ENCODE measurements around the gene BCL6. TPM values are rescaled to one million over a fixed set of nuclear protein-coding genes. Genes with fewer than 3 reads are reported as not detected.

BCL6 gene
- total RNA-seq, 1 donor from 2014 or later, result 7.8 TPM

DNA sequence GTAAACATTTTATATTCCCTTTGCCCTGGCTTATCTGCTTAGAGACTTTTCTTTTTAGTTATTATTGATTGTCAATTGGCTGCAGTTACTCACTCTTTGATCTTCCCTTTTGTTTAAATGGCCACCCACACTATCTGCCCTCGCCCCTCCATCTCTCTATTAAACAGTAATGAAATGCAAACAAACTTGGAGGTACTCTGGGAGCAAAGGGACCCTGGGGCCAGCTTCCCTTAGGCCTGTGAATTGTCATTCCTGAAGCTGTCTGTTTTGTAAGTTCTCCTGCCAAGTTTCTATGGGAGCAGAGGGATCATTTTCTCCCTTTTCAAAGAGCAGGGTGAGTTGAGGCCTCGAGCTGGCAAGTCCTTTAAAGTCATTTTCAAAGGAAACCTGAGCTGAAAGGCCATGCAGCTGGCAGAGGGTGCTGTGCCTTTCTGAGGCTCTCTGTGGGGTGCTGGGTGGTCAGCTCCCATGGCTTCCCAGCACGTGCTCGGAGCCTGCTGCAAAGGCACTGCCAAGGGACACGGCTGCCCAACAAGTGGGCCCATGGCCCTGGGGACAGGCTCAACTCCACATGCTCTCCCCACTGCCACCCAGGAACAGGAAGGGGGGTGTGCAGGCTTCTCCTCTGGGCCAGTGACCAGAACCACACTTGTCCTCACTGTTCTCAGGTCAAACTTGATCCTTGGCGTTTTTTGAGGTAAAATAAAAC lies 25.5 kb downstream of the BCL6 start:
- peaks cover 14 to 21% (median 16%) of the 10 kb centered on the region in 3 donors for H3K4me1 ChIP-seq (ENCODE audit: control insufficient read depth in 3 of 3, insufficient read depth in 3 of 3, low read length in 3 of 3)
- no peaks in the 10 kb centered on the region for H3K27me3 ChIP-seq (ENCODE audit: control insufficient read depth in 3 of 3, insufficient read depth in 3 of 3, low read length in 3 of 3)
- H3K9me3 ChIP-seq (ENCODE audit: control insufficient read depth in 3 of 3, low read length in 3 of 3), result no peaks in the 10 kb centered on the region
- H3K4me3 ChIP-seq (ENCODE audit: low read length in 3 of 3), result no peak overlapping the region
- H3K27ac ChIP-seq (ENCODE audit: low read depth, low read length), result peak overlapping the region; percentile 68
- H3K9ac ChIP-seq (ENCODE audit: low read depth in 1 of 3, low read length in 3 of 3), result peak overlapping the region in 2 of 3 donors; percentile 21 to 65
- H3K36me3 ChIP-seq (ENCODE audit: control insufficient read depth in 3 of 3, insufficient read depth in 3 of 3, low read length in 3 of 3), result peaks cover 18 to 38% (median 36%) of the 10 kb centered on the region in 3 donors

DNA sequence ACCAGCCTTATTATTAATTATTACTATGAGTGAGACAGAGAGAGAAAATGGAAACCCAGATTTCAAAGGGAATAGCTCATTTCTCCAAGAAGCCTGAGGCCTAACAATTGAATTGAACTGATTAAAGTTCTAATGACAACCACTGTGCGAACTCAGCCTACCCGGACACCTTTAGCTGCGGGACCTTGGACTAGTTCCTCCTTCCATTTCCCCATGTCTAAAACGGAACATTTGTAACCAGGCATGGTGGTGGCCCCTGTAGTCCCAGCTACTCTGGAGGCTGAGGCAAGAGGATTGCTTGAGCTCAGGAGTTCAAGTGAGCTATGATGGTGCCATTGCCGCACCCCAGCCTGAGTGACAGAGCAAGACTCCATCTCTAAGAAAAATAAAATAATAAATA lies 26.5 kb downstream of the BCL6 start:
- H3K9ac ChIP-seq (ENCODE audit: low read depth in 1 of 3, low read length in 3 of 3), result no peak overlapping the region
- H3K4me1 ChIP-seq (ENCODE audit: control insufficient read depth in 3 of 3, insufficient read depth in 3 of 3, low read length in 3 of 3), result peaks cover 17 to 30% (median 22%) of the 10 kb centered on the region in 3 donors
- H3K4me3 ChIP-seq (ENCODE audit: low read length in 3 of 3), result no peak overlapping the region
- peaks cover 15 to 28% (median 26%) of the 10 kb centered on the region in 3 donors for H3K36me3 ChIP-seq (ENCODE audit: control insufficient read depth in 3 of 3, insufficient read depth in 3 of 3, low read length in 3 of 3)
- H3K9me3 ChIP-seq (ENCODE audit: control insufficient read depth in 3 of 3, low read length in 3 of 3), result no peaks in the 10 kb centered on the region
- no peaks in the 10 kb centered on the region for H3K27me3 ChIP-seq (ENCODE audit: control insufficient read depth in 3 of 3, insufficient read depth in 3 of 3, low read length in 3 of 3)
- no peak overlapping the region for H3K27ac ChIP-seq (ENCODE audit: low read depth, low read length)

DNA sequence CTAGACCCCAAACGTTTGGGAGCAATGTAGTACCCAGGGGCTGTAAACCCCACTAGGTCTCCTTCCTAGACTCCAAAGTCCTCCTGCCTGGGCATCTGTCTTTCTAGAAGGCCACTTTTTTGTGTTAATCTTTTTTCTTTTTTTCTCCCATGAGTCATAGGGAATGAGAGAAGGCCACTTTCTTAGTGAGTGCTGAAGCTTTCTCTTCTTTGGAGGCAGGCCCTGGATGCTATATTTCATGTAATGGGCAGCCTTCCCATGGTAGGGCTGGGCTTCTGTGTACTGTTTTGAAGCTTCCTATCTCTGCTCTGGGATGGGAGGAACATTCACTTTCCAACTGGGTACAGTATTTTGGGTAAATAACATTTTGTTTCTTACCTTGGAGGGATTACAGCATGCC lies 27.7 kb downstream of the BCL6 start:
- peaks cover 12 to 18% (median 14%) of the 10 kb centered on the region in 3 donors for H3K36me3 ChIP-seq (ENCODE audit: control insufficient read depth in 3 of 3, insufficient read depth in 3 of 3, low read length in 3 of 3)
- no peak overlapping the region for H3K27ac ChIP-seq (ENCODE audit: low read depth, low read length)
- no peaks in the 10 kb centered on the region for H3K27me3 ChIP-seq (ENCODE audit: control insufficient read depth in 3 of 3, insufficient read depth in 3 of 3, low read length in 3 of 3)
- H3K9ac ChIP-seq (ENCODE audit: low read depth in 1 of 3, low read length in 3 of 3), result no peak overlapping the region
- H3K4me3 ChIP-seq (ENCODE audit: low read length in 3 of 3), result no peak overlapping the region
- H3K9me3 ChIP-seq (ENCODE audit: control insufficient read depth in 3 of 3, low read length in 3 of 3), result no peaks in the 10 kb centered on the region
- peaks cover 17 to 31% (median 22%) of the 10 kb centered on the region in 3 donors for H3K4me1 ChIP-seq (ENCODE audit: control insufficient read depth in 3 of 3, insufficient read depth in 3 of 3, low read length in 3 of 3)

DNA sequence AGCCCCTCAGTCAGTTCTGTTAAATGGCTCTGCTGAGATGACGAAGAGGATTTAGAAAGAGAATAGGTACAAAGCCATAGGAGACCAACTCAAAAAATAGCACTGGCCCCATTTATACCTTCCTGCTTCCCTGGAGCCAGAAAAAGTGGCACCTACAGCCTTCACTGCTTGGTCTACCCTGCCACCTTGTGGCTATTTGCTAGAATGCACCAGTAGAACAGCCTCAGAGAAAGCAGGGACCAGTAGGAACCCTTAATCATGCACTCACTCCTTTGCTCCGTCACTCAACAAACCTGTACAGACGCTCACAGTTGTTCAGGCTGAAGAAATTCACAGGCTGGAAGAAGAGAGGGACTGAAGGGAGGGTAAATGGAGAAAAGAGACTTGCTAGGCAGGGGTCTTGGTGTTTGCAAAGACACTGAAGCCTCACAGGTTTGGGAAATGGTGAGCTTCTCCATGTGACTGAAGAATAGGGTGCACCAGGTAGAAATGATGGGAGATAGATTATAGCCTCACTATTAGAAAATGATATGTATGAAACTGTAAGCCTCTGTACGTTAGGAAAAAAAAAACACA lies 30.8 kb downstream of the BCL6 start:
- Histone ChIP-seq H3K9ac (ENCODE audit: low read depth in 1 of 3, low read length in 3 of 3) (no peak overlapping the region), H3K9me3 (ENCODE audit: control insufficient read depth in 3 of 3, low read length in 3 of 3) (no peaks in the 10 kb centered on the region), H3K36me3 (ENCODE audit: control insufficient read depth in 3 of 3, insufficient read depth in 3 of 3, low read length in 3 of 3) (no peaks in the 10 kb centered on the region), H3K27me3 (ENCODE audit: control insufficient read depth in 3 of 3, insufficient read depth in 3 of 3, low read length in 3 of 3) (no peaks in the 10 kb centered on the region), H3K27ac (ENCODE audit: low read depth, low read length) (no peak overlapping the region), H3K4me1 (ENCODE audit: control insufficient read depth in 3 of 3, insufficient read depth in 3 of 3, low read length in 3 of 3) (peaks cover 6 to 12% (median 12%) of the 10 kb centered on the region in 3 donors), H3K4me3 (ENCODE audit: low read length in 3 of 3) (no peak overlapping the region)

DNA sequence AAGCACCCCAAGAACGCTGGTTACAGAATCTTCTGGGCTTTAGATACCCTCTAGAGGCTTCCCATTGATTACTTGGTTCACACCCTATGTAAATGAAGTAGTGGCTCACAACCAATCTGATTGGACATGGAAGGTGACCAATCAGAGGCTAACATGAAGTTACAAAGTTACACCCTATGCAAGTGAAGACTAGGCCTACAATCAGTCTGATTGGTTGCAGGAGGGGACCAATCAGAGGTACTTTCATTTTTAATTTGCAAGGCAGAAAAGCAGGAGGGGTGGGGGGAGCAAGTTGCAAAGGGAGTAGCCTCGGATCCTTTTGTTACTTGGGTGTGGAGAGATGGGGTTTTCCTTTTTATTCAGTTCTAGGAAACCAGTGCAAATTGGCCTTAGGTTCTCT lies 31.8 kb downstream of the BCL6 start:
- H3K9ac ChIP-seq (ENCODE audit: low read depth in 1 of 3, low read length in 3 of 3), result peak overlapping the region; percentile 12 to 48 (median 41)
- H3K9me3 ChIP-seq (ENCODE audit: control insufficient read depth in 3 of 3, low read length in 3 of 3), result no peaks in the 10 kb centered on the region
- H3K4me1 ChIP-seq (ENCODE audit: control insufficient read depth in 3 of 3, insufficient read depth in 3 of 3, low read length in 3 of 3), result peaks cover 3 to 12% (median 8%) of the 10 kb centered on the region in 3 donors
- no peaks in the 10 kb centered on the region for H3K36me3 ChIP-seq (ENCODE audit: control insufficient read depth in 3 of 3, insufficient read depth in 3 of 3, low read length in 3 of 3)
- H3K4me3 ChIP-seq (ENCODE audit: low read length in 3 of 3), result peak overlapping the region in 2 of 3 donors; percentile 24 to 34
- H3K27me3 ChIP-seq (ENCODE audit: control insufficient read depth in 3 of 3, insufficient read depth in 3 of 3, low read length in 3 of 3), result no peaks in the 10 kb centered on the region
- H3K27ac ChIP-seq (ENCODE audit: low read depth, low read length), result no peak overlapping the region

DNA sequence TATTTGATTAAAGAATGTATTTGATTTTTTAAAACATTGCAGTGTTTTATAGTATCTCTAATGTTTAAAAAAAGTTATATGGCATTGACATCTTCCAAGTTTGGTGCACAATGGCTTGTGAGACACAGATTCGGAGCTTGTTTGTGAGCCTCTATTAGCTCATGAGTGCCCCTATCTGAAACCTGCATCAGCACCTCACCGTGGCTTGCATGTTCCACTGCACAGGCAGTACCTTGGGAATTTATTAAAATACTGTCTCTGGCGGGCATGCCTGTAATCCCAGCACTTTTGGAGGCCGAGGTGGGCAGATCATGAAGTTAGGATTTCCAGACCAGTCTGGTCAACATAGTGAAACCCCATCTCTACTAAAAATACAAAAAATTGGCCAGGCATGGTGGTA lies 36.1 kb downstream of the BCL6 start:
- no peaks in the 10 kb centered on the region for H3K9me3 ChIP-seq (ENCODE audit: control insufficient read depth in 3 of 3, low read length in 3 of 3)
- no peaks in the 10 kb centered on the region for H3K27me3 ChIP-seq (ENCODE audit: control insufficient read depth in 3 of 3, insufficient read depth in 3 of 3, low read length in 3 of 3)
- no peak overlapping the region for H3K9ac ChIP-seq (ENCODE audit: low read depth in 1 of 3, low read length in 3 of 3)
- no peak overlapping the region for H3K27ac ChIP-seq (ENCODE audit: low read depth, low read length)
- H3K4me3 ChIP-seq (ENCODE audit: low read length in 3 of 3), result no peak overlapping the region
- peaks cover 8 to 22% (median 22%) of the 10 kb centered on the region in 3 donors for H3K4me1 ChIP-seq (ENCODE audit: control insufficient read depth in 3 of 3, insufficient read depth in 3 of 3, low read length in 3 of 3)
- no peaks in the 10 kb centered on the region for H3K36me3 ChIP-seq (ENCODE audit: control insufficient read depth in 3 of 3, insufficient read depth in 3 of 3, low read length in 3 of 3)

DNA sequence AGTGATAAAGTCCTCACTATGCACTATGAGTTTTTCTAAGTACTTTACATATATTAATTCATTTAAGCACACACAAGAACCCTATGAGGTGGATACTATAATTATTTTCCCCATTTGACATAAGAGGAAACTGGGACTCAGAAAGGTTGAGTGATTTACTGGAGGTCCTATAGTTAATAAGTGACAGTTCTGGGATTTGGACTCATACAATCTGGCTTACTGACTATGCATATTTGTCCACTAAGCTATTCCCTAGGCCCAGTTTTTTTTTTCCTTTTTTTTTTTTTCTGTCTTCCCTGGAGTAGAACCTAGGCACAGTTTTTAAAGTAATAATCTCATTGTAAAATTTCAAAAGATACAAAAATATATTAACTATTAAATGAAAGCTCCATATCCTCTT lies 36.6 kb downstream of the BCL6 start:
- Histone ChIP-seq H3K27ac (ENCODE audit: low read depth, low read length) (no peak overlapping the region), H3K4me3 (ENCODE audit: low read length in 3 of 3) (no peak overlapping the region)

DNA sequence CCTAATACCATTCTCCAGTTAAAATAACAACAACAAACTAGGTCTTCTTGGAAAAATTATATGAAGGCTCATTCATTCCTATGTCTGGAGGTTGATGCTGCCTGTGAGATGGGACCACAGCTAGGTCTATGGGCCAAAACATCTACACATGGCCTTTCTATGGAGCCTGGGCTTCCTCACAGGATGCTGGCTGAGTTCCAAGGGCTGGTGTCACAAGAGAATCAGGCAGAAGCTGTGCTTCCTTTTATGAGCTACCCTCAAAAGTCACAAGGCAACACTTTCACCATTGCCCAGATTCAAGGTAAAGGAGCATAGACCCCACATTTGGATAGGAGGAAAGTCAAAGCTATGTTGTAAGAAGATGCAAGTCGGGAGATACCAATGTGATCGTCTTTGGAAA lies 38.3 kb downstream of the BCL6 start:
- Histone ChIP-seq H3K27me3 (ENCODE audit: control insufficient read depth in 3 of 3, insufficient read depth in 3 of 3, low read length in 3 of 3) (no peaks in the 10 kb centered on the region), H3K27ac (ENCODE audit: low read depth, low read length) (no peak overlapping the region), H3K4me1 (ENCODE audit: control insufficient read depth in 3 of 3, insufficient read depth in 3 of 3, low read length in 3 of 3) (peaks cover 20 to 34% (median 29%) of the 10 kb centered on the region in 3 donors), H3K9me3 (ENCODE audit: control insufficient read depth in 3 of 3, low read length in 3 of 3) (no peaks in the 10 kb centered on the region), H3K4me3 (ENCODE audit: low read length in 3 of 3) (no peak overlapping the region), H3K9ac (ENCODE audit: low read depth in 1 of 3, low read length in 3 of 3) (no peak overlapping the region), H3K36me3 (ENCODE audit: control insufficient read depth in 3 of 3, insufficient read depth in 3 of 3, low read length in 3 of 3) (no peaks in the 10 kb centered on the region)

More for the DNA sequence above, 36.6 kb downstream of the BCL6 start:
- Histone ChIP-seq H3K9me3 (ENCODE audit: control insufficient read depth in 3 of 3, low read length in 3 of 3) (no peaks in the 10 kb centered on the region), H3K9ac (ENCODE audit: low read depth in 1 of 3, low read length in 3 of 3) (no peak overlapping the region), H3K36me3 (ENCODE audit: control insufficient read depth in 3 of 3, insufficient read depth in 3 of 3, low read length in 3 of 3) (no peaks in the 10 kb centered on the region), H3K4me1 (ENCODE audit: control insufficient read depth in 3 of 3, insufficient read depth in 3 of 3, low read length in 3 of 3) (peaks cover 8 to 19% (median 18%) of the 10 kb centered on the region in 3 donors), H3K27me3 (ENCODE audit: control insufficient read depth in 3 of 3, insufficient read depth in 3 of 3, low read length in 3 of 3) (no peaks in the 10 kb centered on the region)

DNA sequence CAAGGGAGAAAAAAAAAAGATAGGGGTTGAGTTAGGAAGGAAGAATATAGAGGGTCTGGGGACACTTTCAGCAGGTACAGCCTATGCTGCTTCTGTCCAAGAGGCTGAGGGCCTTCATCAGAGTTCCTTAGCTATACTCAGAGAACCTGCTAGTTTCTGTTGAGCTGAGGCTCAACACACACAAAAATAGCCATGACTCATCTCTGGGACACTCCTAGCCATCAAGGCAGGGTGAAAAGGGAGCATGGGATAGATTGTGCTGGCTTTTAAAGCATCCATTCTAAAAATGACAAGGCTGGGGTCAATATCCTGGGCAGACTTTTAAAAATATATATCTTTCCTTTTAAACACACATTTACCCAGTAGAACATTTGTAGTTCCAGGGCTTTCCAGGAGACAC lies 40.1 kb downstream of the BCL6 start:
- Histone ChIP-seq H3K9ac (ENCODE audit: low read depth in 1 of 3, low read length in 3 of 3) (peak overlapping the region in 1 of 3 donors; percentile 27), H3K4me1 (ENCODE audit: control insufficient read depth in 3 of 3, insufficient read depth in 3 of 3, low read length in 3 of 3) (peaks cover 23 to 50% (median 46%) of the 10 kb centered on the region in 3 donors), H3K27me3 (ENCODE audit: control insufficient read depth in 3 of 3, insufficient read depth in 3 of 3, low read length in 3 of 3) (no peaks in the 10 kb centered on the region), H3K9me3 (ENCODE audit: control insufficient read depth in 3 of 3, low read length in 3 of 3) (no peaks in the 10 kb centered on the region), H3K27ac (ENCODE audit: low read depth, low read length) (peak overlapping the region; percentile 64), H3K36me3 (ENCODE audit: control insufficient read depth in 3 of 3, insufficient read depth in 3 of 3, low read length in 3 of 3) (no peaks in the 10 kb centered on the region), H3K4me3 (ENCODE audit: low read length in 3 of 3) (no peak overlapping the region)

DNA sequence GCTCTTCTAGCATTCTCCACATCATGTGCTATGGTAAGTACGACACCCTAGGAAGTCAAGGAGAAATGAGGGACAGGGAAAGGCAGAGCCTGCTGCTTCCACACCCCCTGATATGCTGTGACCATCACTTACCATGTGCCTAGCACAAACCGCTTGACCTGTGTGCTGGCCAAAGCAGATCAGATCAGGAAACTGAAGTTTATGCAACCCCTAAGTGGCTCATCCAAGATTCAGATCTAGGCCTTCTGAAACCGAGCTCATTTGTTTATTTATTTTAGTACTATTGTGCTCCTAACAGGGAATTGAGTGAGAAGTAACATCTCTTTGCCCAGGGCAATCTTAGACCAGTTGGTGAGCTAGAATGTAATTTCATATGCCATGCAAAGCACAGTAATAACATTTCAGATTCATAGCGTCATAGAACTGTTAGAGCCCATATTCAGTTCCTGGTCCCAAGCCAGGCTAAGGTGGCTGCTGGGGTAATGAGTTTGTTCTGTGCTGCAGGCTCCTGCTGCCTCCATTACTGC lies 42.7 kb downstream of the BCL6 start, which contains the start of gene RTP2:
TSS of gene RTP2 (minus strand) at position 51 of the 527 bp plus-strand sequence. CDS start 429 bp downstream, outside the sequence.
- H3K27ac ChIP-seq (ENCODE audit: low read depth, low read length), result peak within 1 kb of the TSS; percentile 62
- peaks cover 27 to 61% (median 53%) of the 10 kb centered on the region in 3 donors for H3K4me1 ChIP-seq (ENCODE audit: control insufficient read depth in 3 of 3, insufficient read depth in 3 of 3, low read length in 3 of 3)
- H3K9ac ChIP-seq (ENCODE audit: low read depth in 1 of 3, low read length in 3 of 3), result no peak within 1 kb of the TSS
- no peaks in the 10 kb centered on the region for H3K27me3 ChIP-seq (ENCODE audit: control insufficient read depth in 3 of 3, insufficient read depth in 3 of 3, low read length in 3 of 3)
- H3K36me3 ChIP-seq (ENCODE audit: control insufficient read depth in 3 of 3, insufficient read depth in 3 of 3, low read length in 3 of 3), result no peaks in the 10 kb centered on the region
- no peak within 1 kb of the TSS for H3K4me3 ChIP-seq (ENCODE audit: low read length in 3 of 3)
- H3K9me3 ChIP-seq (ENCODE audit: control insufficient read depth in 3 of 3, low read length in 3 of 3), result no peaks in the 10 kb centered on the region

Measured in skeletal muscle tissue (tissue), 4 donors.